ENCODE measurements around the gene PAPLN. TPM values are rescaled to one million over a fixed set of nuclear protein-coding genes. Genes with fewer than 3 reads are reported as not detected.

The PAPLN gene
- total RNA-seq, 1 experiment from 2014 or later, result not detected

- no peaks in the 10 kb centered on the region for H3K9me2 ChIP-seq (ENCODE audit: insufficient read depth)
- no peaks in the 10 kb centered on the region for H3K9me3 ChIP-seq (ENCODE audit: insufficient read depth, low read depth)
- TF ChIP-seq CTCF (conservative IDR thresholded peaks at IDR 0.05) (no peak), EZH2 (IDR thresholded peaks at IDR 0.05; ENCODE audit: low read depth) (no peak)
- H3K27me3 ChIP-seq (ENCODE audit: insufficient read depth, low read depth), result peaks cover 41% of the 10 kb centered on the region; the same call in 1 of the 2 replicates
- no peak for DNase-seq
- H3K36me3 ChIP-seq (ENCODE audit: low read depth), result no peaks in the 10 kb centered on the region
- H3K4me3 ChIP-seq, result no peak overlapping the region
- no peak overlapping the region for H2AFZ ChIP-seq
- BruUV-seq (replicated peaks), result no TSS peak
- H3F3A ChIP-seq (ENCODE audit: insufficient read depth, low read depth), result peaks cover 15% of the 10 kb centered on the region; the same call in 1 of the 2 replicates
- CTCF ChIA-PET, result no interaction called here
- POLR2A ChIA-PET (ENCODE audit: unreplicated experiment), result no interaction called here
- no peaks in the 10 kb centered on the region for H4K20me1 ChIP-seq (ENCODE audit: insufficient read depth)
- no peak overlapping the region for H3K27ac ChIP-seq
- peaks cover 4% of the 10 kb centered on the region; the same call in 1 of the 2 replicates for H3K4me1 ChIP-seq (replicated peaks; ENCODE audit: insufficient read depth)
- no peak overlapping the region for H3K4me2 ChIP-seq
- intact Hi-C loops (cut with micrococcal nuclease; ENCODE audit: unreplicated experiment), result no loop called here
- no peaks in the 10 kb centered on the region for H3K79me2 ChIP-seq (ENCODE audit: low read depth)
These were observed 2.5 kb upstream of the PAPLN start for GRCh38 chr14:73234586-73235394.

GRCh38 chr14:73235531-73236155 is 1.7 kb upstream of the PAPLN start:
- H3K36me3 ChIP-seq (ENCODE audit: low read depth), result no peaks in the 10 kb centered on the region
- H4K20me1 ChIP-seq (ENCODE audit: insufficient read depth), result no peaks in the 10 kb centered on the region
- H3K4me2 ChIP-seq, result no peak overlapping the region
- intact Hi-C loops (cut with micrococcal nuclease; ENCODE audit: unreplicated experiment), result no loop called here
- peaks cover 4% of the 10 kb centered on the region; the same call in 1 of the 2 replicates for H3K4me1 ChIP-seq (replicated peaks; ENCODE audit: insufficient read depth)
- BruUV-seq (replicated peaks), result no TSS peak
- no peaks in the 10 kb centered on the region for H3K79me2 ChIP-seq (ENCODE audit: low read depth)
- H3K27ac ChIP-seq, result no peak overlapping the region
- TF ChIP-seq CTCF (conservative IDR thresholded peaks at IDR 0.05), result no peak
- DNase-seq, result no peak
- H3K27me3 ChIP-seq (ENCODE audit: insufficient read depth, low read depth), result peaks cover 41% of the 10 kb centered on the region; the same call in 1 of the 2 replicates
- no peak overlapping the region for H2AFZ ChIP-seq
- no peaks in the 10 kb centered on the region for H3K9me3 ChIP-seq (ENCODE audit: insufficient read depth, low read depth)
- CTCF ChIA-PET, result no interaction called here
- no peaks in the 10 kb centered on the region for H3K9me2 ChIP-seq (ENCODE audit: insufficient read depth)
- peaks cover 15% of the 10 kb centered on the region; the same call in 1 of the 2 replicates for H3F3A ChIP-seq (ENCODE audit: insufficient read depth, low read depth)
- no peak overlapping the region for H3K4me3 ChIP-seq
- POLR2A ChIA-PET (ENCODE audit: unreplicated experiment), result no interaction called here

GRCh38 chr14:73236157-73236556 is 1.1 kb upstream of the PAPLN start:
- no peak for TF ChIP-seq EZH2 (IDR thresholded peaks at IDR 0.05; ENCODE audit: low read depth)
- TF ChIP-seq CTCF (conservative IDR thresholded peaks at IDR 0.05), result no peak
- H3K27me3 ChIP-seq (ENCODE audit: insufficient read depth, low read depth), result peaks cover 41% of the 10 kb centered on the region; the same call in 1 of the 2 replicates
- no peaks in the 10 kb centered on the region for H3K9me2 ChIP-seq (ENCODE audit: insufficient read depth)
- H3K4me1 ChIP-seq (replicated peaks; ENCODE audit: insufficient read depth), result peaks cover 4% of the 10 kb centered on the region; the same call in 1 of the 2 replicates
- POLR2A ChIA-PET (ENCODE audit: unreplicated experiment), result no interaction called here
- no peak overlapping the region for H3K4me2 ChIP-seq
- H2AFZ ChIP-seq, result no peak overlapping the region
- BruUV-seq (replicated peaks), result no TSS peak
- intact Hi-C loops (cut with micrococcal nuclease; ENCODE audit: unreplicated experiment), result no loop called here
- no peaks in the 10 kb centered on the region for H3K36me3 ChIP-seq (ENCODE audit: low read depth)
- no peak overlapping the region for H3K27ac ChIP-seq
- no peaks in the 10 kb centered on the region for H3K9me3 ChIP-seq (ENCODE audit: insufficient read depth, low read depth)
- no peak overlapping the region for H3K4me3 ChIP-seq
- no peaks in the 10 kb centered on the region for H4K20me1 ChIP-seq (ENCODE audit: insufficient read depth)
- no peaks in the 10 kb centered on the region for H3K79me2 ChIP-seq (ENCODE audit: low read depth)
- CTCF ChIA-PET, result no interaction called here
- peaks cover 15% of the 10 kb centered on the region; the same call in 1 of the 2 replicates for H3F3A ChIP-seq (ENCODE audit: insufficient read depth, low read depth)
- no peak for DNase-seq

All from PC-9 (cell line).